Trophoblast cell (in vitro differentiated cells and primary cell): ENCODE measurements around the gene FES.

Experiments
- DNase-seq, 2 donors: peaks; one replicate each; pipeline ENCODE4 v3.0.0-alpha.2; 2016
- H2AFZ ChIP-seq: 2 replicates; pipeline ENCODE4 v1.6.1; 2013; ENCODE audit warnings: low read length, moderate library complexity, mild to moderate bottlenecking; ENCODE audit not compliant: insufficient read depth, poor library complexity
- H2AK5ac ChIP-seq: 2 replicates; pipeline ENCODE4 v1.6.1; 2013; ENCODE audit warnings: mild to moderate bottlenecking, low read length
- H2BK120ac ChIP-seq: 2 replicates; pipeline ENCODE4 v1.6.1; 2013; ENCODE audit warnings: low read length, mild to moderate bottlenecking, moderate library complexity; ENCODE audit not compliant: insufficient read depth, poor library complexity
- H2BK12ac ChIP-seq: 2 replicates; pipeline ENCODE4 v1.6.1; 2013; ENCODE audit warnings: mild to moderate bottlenecking, low read length, moderate library complexity
- H2BK5ac ChIP-seq: 2 replicates; pipeline ENCODE4 v1.6.1; 2013; ENCODE audit warnings: low read length, low read depth, moderate library complexity, mild to moderate bottlenecking; ENCODE audit not compliant: poor library complexity
- H3K14ac ChIP-seq: 2 replicates; pipeline ENCODE4 v1.6.1; 2013; ENCODE audit warnings: mild to moderate bottlenecking, low read length
- H3K18ac ChIP-seq: 2 replicates; pipeline ENCODE4 v1.6.1; 2013; ENCODE audit warnings: mild to moderate bottlenecking, low read length
- H3K23ac ChIP-seq: 2 replicates; pipeline ENCODE4 v1.6.1; 2013; ENCODE audit warnings: low read length
- H3K27ac ChIP-seq: 2 replicates; pipeline ENCODE4 v1.5.1; 2013; ENCODE audit warnings: low read depth, mild to moderate bottlenecking, inconsistent platforms, low read length, moderate library complexity
- H3K27me3 ChIP-seq: 2 replicates; pipeline ENCODE4 v1.6.1; 2013; ENCODE audit warnings: inconsistent platforms, mild to moderate bottlenecking, low read length, moderate library complexity; ENCODE audit not compliant: insufficient read depth
- H3K36me3 ChIP-seq, 2 experiments: 1 replicate in 1 of 2; 2 replicates in 1 of 2; pipeline ENCODE4 v1.6.1; 2013; ENCODE audit warnings: low read length in 2 of 2, mild to moderate bottlenecking in 2 of 2, moderate library complexity in 1 of 2; ENCODE audit not compliant: insufficient read depth in 2 of 2, control insufficient read depth in 1 of 2
- H3K4ac ChIP-seq: 2 replicates; pipeline ENCODE4 v1.6.1; 2013; ENCODE audit warnings: low read depth, mild to moderate bottlenecking, low read length, moderate library complexity
- H3K4me1 ChIP-seq, 2 experiments: 1 replicate in 1 of 2; 2 replicates in 1 of 2; pipeline ENCODE4 v1.6.1; 2013; ENCODE audit warnings: low read length in 2 of 2, mild to moderate bottlenecking in 2 of 2, moderate library complexity in 1 of 2; ENCODE audit not compliant: insufficient read depth in 2 of 2, control insufficient read depth in 1 of 2
- H3K4me2 ChIP-seq: 2 replicates; pipeline ENCODE4 v1.6.1; 2013; ENCODE audit warnings: inconsistent platforms, mild to moderate bottlenecking, low read length, moderate library complexity
- H3K4me3 ChIP-seq: 2 replicates; pipeline ENCODE4 v1.5.1; 2013; ENCODE audit warnings: mild to moderate bottlenecking, low read depth, low read length, inconsistent platforms
- H3K79me1 ChIP-seq: one replicate; pipeline ENCODE4 v1.6.1; 2013; ENCODE audit warnings: low read length
- H3K79me2 ChIP-seq: 2 replicates; pipeline ENCODE4 v1.6.1; 2013; ENCODE audit warnings: low read length, mild to moderate bottlenecking; ENCODE audit not compliant: control insufficient read depth, insufficient read depth, poor library complexity
- H3K9ac ChIP-seq: 2 replicates; pipeline ENCODE4 v1.6.1; 2013; ENCODE audit warnings: mild to moderate bottlenecking, low read length
- H3K9me3 ChIP-seq: 2 replicates; pipeline ENCODE4 v1.6.1; 2013; ENCODE audit warnings: low read depth, mild to moderate bottlenecking, control low read depth, inconsistent platforms, low read length; ENCODE audit not compliant: insufficient read depth
- H4K12ac ChIP-seq: 2 replicates; pipeline ENCODE4 v1.6.1; 2013; ENCODE audit warnings: low read depth, mild to moderate bottlenecking, low read length, moderate library complexity
- H4K8ac ChIP-seq: 2 replicates; pipeline ENCODE4 v1.6.1; 2013; ENCODE audit warnings: low read depth, mild to moderate bottlenecking, low read length, moderate library complexity
- H4K91ac ChIP-seq: one replicate; pipeline ENCODE4 v1.6.1; 2013; ENCODE audit warnings: low read depth, mild to moderate bottlenecking, low read length, moderate library complexity
- WGBS: extraction: QIAGEN DNeasy Blood & Tissue Kit; methylation state at CpG from one replicate; pipeline ENCODE4 v1.1.7; 2013; ENCODE audit warnings: missing lambda C conversion rate; ENCODE audit not compliant: insufficient read length, insufficient coverage; ENCODE audit errors: extremely low coverage; 5-methylcytosine and 5-hydroxymethylcytosine counted together

FES gene

GRCh38 chr15:90909976-90910375, 25.7 kb downstream of the FES start:
- Histone ChIP-seq H3K4me3 (no peak overlapping the region), H3K4me1 (no peaks in the 10 kb centered on the region), H2BK12ac (no peak overlapping the region), H3K9ac (no peak overlapping the region), H3K27me3 (no peaks in the 10 kb centered on the region), H2AFZ (no peak overlapping the region), H3K23ac (no peak overlapping the region), H4K12ac (no peak overlapping the region), H3K14ac (no peak overlapping the region), H3K9me3 (no peaks in the 10 kb centered on the region), H3K18ac (no peak overlapping the region), H3K36me3 (peaks cover 66 to 68% of the 10 kb centered on the region in 2 experiments), H3K79me1 (no peaks in the 10 kb centered on the region), H2BK120ac (no peak overlapping the region), H3K4me2 (no peak overlapping the region), H2AK5ac (no peak overlapping the region), H3K79me2 (no peaks in the 10 kb centered on the region), H4K8ac (no peak overlapping the region), H4K91ac (no peak overlapping the region), H2BK5ac (no peak overlapping the region), H3K4ac (no peak overlapping the region), H3K27ac (no peak overlapping the region)
- no peak for DNase-seq
- WGBS: no CpG with 5 or more reads among the region's 8 CpGs

GRCh38 chr15:90910441-90911301, 26.4 kb downstream of the FES start:
- Histone ChIP-seq H3K79me2 (no peaks in the 10 kb centered on the region), H2AK5ac (no peak overlapping the region), H2BK120ac (no peak overlapping the region), H3K27ac (no peak overlapping the region), H3K4me3 (no peak overlapping the region), H3K18ac (no peak overlapping the region), H2BK12ac (no peak overlapping the region), H3K79me1 (no peaks in the 10 kb centered on the region), H3K9me3 (no peaks in the 10 kb centered on the region), H2BK5ac (no peak overlapping the region), H4K91ac (no peak overlapping the region), H4K12ac (no peak overlapping the region), H3K27me3 (no peaks in the 10 kb centered on the region), H3K36me3 (peaks cover 59 to 62% of the 10 kb centered on the region in 2 experiments), H3K9ac (no peak overlapping the region), H3K4me1 (no peaks in the 10 kb centered on the region), H3K14ac (no peak overlapping the region), H2AFZ (no peak overlapping the region), H4K8ac (no peak overlapping the region), H3K4ac (no peak overlapping the region), H3K23ac (no peak overlapping the region), H3K4me2 (no peak overlapping the region)
- no peak for DNase-seq
- WGBS: no CpG with 5 or more reads among the region's 24 CpGs

GRCh38 chr15:90911302-90911623, 27.0 kb downstream of the FES start:
- Histone ChIP-seq H3K14ac (no peak overlapping the region), H2AK5ac (no peak overlapping the region), H3K4me1 (no peaks in the 10 kb centered on the region), H3K9me3 (no peaks in the 10 kb centered on the region), H4K8ac (no peak overlapping the region), H2BK5ac (no peak overlapping the region), H3K4me3 (peak overlapping the region; percentile 14), H3K4me2 (no peak overlapping the region), H3K79me1 (no peaks in the 10 kb centered on the region), H4K12ac (no peak overlapping the region), H3K27me3 (no peaks in the 10 kb centered on the region), H3K23ac (no peak overlapping the region), H2AFZ (no peak overlapping the region), H4K91ac (no peak overlapping the region), H2BK12ac (no peak overlapping the region), H3K79me2 (no peaks in the 10 kb centered on the region), H3K27ac (no peak overlapping the region), H3K36me3 (peaks cover 58 to 59% of the 10 kb centered on the region in 2 experiments), H3K9ac (no peak overlapping the region), H3K4ac (no peak overlapping the region), H2BK120ac (no peak overlapping the region), H3K18ac (no peak overlapping the region)
- WGBS: no CpG with 5 or more reads among the region's 19 CpGs
- no peak for DNase-seq

- Histone ChIP-seq H3K23ac (no peak overlapping the region), H2AFZ (no peak overlapping the region), H3K36me3 (peaks cover 53 to 55% of the 10 kb centered on the region in 2 experiments), H3K4ac (no peak overlapping the region), H2BK12ac (no peak overlapping the region), H2BK120ac (no peak overlapping the region), H3K4me3 (no peak overlapping the region), H2AK5ac (no peak overlapping the region), H3K4me1 (no peaks in the 10 kb centered on the region), H3K18ac (no peak overlapping the region), H3K79me1 (no peaks in the 10 kb centered on the region), H2BK5ac (no peak overlapping the region), H3K79me2 (no peaks in the 10 kb centered on the region), H3K4me2 (no peak overlapping the region), H4K91ac (no peak overlapping the region), H4K12ac (no peak overlapping the region), H3K27ac (no peak overlapping the region), H3K27me3 (no peaks in the 10 kb centered on the region), H3K9me3 (no peaks in the 10 kb centered on the region), H3K14ac (no peak overlapping the region), H3K9ac (no peak overlapping the region), H4K8ac (no peak overlapping the region)
- no CpG with 5 or more reads among the region's 30 CpGs for WGBS
- no peak for DNase-seq
These were observed 27.8 kb downstream of the FES start for GRCh38 chr15:90911906-90912769.
